ENCODE measurements around the gene HINT3.

- TF ChIP-seq CTCF (optimal IDR thresholded peaks at IDR 0.05 in 1 of 3, IDR thresholded peaks at IDR 0.05 in 1 of 3, conservative IDR thresholded peaks at IDR 0.05 in 1 of 3; ENCODE audit: extremely low read depth in 1 of 3, insufficient read depth in 2 of 3, low read length in 3 of 3) (no peak), EZH2 (IDR thresholded peaks at IDR 0.05; ENCODE audit: low read length) (no peak)
These were observed 10.0 kb downstream of the HINT3 start for GRCh38 chr6:125966569-125966968.

All from keratinocyte (primary cell).